AG09309 (cell line): ENCODE measurements around the gene KCNG2.
"Not testable (repeated sequence)": the region's sequence is repeated elsewhere in the genome, so short reads cannot be mapped to it uniquely, and the experiment has no call there.

ENCODE experiments used
- DNase-seq: peaks from one replicate; pipeline ENCODE4 v3.0.0-alpha.2; 2010; ENCODE audit warnings: low read depth
- H3K4me3 ChIP-seq: 2 replicates; pipeline ENCODE4 v1.5.1; 2011; ENCODE audit warnings: mild to moderate bottlenecking, low read depth, low read length, moderate library complexity; ENCODE audit not compliant: control insufficient read depth
- CTCF ChIP-seq: IDR thresholded peaks from 2 replicates; pipeline ENCODE4 v1.5.1; 2011; ENCODE audit warnings: mild to moderate bottlenecking, low read depth, low read length, inconsistent platforms; ENCODE audit not compliant: insufficient read depth, control insufficient read depth; ENCODE audit errors: missing control alignments

The KCNG2 gene

GRCh38 chr18:79857082-79857671 is 59.4 kb downstream of the KCNG2 start:
- no peak for TF ChIP-seq CTCF
- DNase-seq: peak; percentile 10
- no peak overlapping the region for H3K4me3 ChIP-seq

GRCh38 chr18:79859314-79859713 is 61.6 kb downstream of the KCNG2 start:
- no peak for TF ChIP-seq CTCF
- DNase-seq: no peak
- H3K4me3 ChIP-seq: no peak overlapping the region

- TF ChIP-seq CTCF: no peak
- DNase-seq: no peak
- no peak overlapping the region for H3K4me3 ChIP-seq
Observed at GRCh38 chr18:79861687-79862086, 63.9 kb downstream of the KCNG2 start.

GRCh38 chr18:79862562-79862961 is 64.8 kb downstream of the KCNG2 start:
- no peak for DNase-seq
- no peak overlapping the region for H3K4me3 ChIP-seq
- no peak for TF ChIP-seq CTCF

- no peak for TF ChIP-seq CTCF
- no peak for DNase-seq
- H3K4me3 ChIP-seq: no peak overlapping the region
Observed at GRCh38 chr18:79863161-79864005, 65.6 kb downstream of the KCNG2 start.

- no peak for DNase-seq
- no peak overlapping the region for H3K4me3 ChIP-seq
- TF ChIP-seq CTCF: no peak
Observed at GRCh38 chr18:79864006-79864725, 66.4 kb downstream of the KCNG2 start.

GRCh38 chr18:79864955-79865354 is 67.2 kb downstream of the KCNG2 start:
- DNase-seq, H3K4me3 ChIP-seq: not testable (repeated sequence)

- not testable (repeated sequence) for DNase-seq
Observed at GRCh38 chr18:79865951-79866350, 68.2 kb downstream of the KCNG2 start.

More at GRCh38 chr18:79865951-79866350, 68.2 kb downstream of the KCNG2 start:
- not testable (repeated sequence) for H3K4me3 ChIP-seq
